Thyroid gland (tissue), 4 donors: Measurements from ENCODE around the gene DENND2D.

Source experiments
- POLR2A ChIP-seq, 2 donors: fragments of 450-650 bp; IDR thresholded peaks; one replicate each; pipeline ENCODE4 v1.6.1; 2017; ENCODE audit warnings: antibody characterized with exemption in 2 of 2, mild to moderate bottlenecking in 2 of 2, moderate library complexity in 1 of 2
- TF ChIP-seq, protein P1 (sequence below), 6 experiments: fragments of 200-600 bp in 3 of 6; fragments of 450-650 bp in 3 of 6; sonication (generic) in 3 of 6; IDR thresholded peaks; one replicate each; pipeline ENCODE4 v1.5.1; 2016 to 2019; ENCODE audit warnings: antibody characterized with exemption in 6 of 6, mild to moderate bottlenecking in 2 of 6, inconsistent platforms in 1 of 6, moderate library complexity in 1 of 6

DNA sequence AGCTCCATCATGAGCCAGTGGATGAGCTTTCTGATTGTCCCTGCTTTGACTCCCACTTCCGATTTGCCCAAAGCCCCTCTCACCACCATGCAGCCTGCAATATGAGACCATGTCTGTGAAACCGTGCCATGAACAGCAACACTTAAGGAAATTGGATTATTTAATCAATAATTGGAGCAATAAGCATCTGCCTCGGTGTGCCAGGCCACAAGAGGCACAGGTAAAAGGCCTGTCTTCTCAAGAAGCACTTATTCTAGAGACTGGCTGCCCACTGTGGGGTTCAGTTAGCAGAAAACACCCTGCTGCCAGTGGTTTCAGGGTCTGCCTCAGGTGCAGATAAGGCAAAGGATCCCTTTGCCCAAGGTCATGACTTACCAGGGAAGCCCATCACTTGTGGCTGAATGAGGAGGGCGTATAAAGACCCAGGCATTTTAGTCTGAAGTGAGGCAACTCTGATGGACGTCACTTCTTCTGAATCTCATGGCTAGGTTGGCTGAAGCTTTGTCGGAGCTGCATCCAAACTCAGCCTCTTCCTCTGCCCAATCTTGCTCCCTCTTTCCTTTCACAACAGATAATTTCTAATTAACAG, 19.9 kb upstream of the DENND2D start:
- TF ChIP-seq, protein P1, sequence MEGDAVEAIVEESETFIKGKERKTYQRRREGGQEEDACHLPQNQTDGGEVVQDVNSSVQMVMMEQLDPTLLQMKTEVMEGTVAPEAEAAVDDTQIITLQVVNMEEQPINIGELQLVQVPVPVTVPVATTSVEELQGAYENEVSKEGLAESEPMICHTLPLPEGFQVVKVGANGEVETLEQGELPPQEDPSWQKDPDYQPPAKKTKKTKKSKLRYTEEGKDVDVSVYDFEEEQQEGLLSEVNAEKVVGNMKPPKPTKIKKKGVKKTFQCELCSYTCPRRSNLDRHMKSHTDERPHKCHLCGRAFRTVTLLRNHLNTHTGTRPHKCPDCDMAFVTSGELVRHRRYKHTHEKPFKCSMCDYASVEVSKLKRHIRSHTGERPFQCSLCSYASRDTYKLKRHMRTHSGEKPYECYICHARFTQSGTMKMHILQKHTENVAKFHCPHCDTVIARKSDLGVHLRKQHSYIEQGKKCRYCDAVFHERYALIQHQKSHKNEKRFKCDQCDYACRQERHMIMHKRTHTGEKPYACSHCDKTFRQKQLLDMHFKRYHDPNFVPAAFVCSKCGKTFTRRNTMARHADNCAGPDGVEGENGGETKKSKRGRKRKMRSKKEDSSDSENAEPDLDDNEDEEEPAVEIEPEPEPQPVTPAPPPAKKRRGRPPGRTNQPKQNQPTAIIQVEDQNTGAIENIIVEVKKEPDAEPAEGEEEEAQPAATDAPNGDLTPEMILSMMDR (IDR thresholded peaks at IDR 0.05), result no peak
- TF ChIP-seq POLR2A (IDR thresholded peaks at IDR 0.05), result no peak
